Measurements from ENCODE around the gene SLC43A2. TPM values are rescaled to one million over a fixed set of nuclear protein-coding genes. Genes with fewer than 3 reads are reported as not detected.

SLC43A2 gene
- total RNA-seq, 1 experiment from 2014 or later = 12.6 TPM

- Histone ChIP-seq H3K27me3 (ENCODE audit: insufficient read depth, low read length) (no peaks in the 10 kb centered on the region), H3K36me3 (ENCODE audit: control insufficient read depth in 1 of 2, insufficient read depth in 2 of 2, low read length in 2 of 2) (peaks cover 32 to 38% of the 10 kb centered on the region in 2 experiments; a peak in 3 of 4 replicates), H3K79me2 (ENCODE audit: insufficient read depth, low read length) (peaks cover 20% of the 10 kb centered on the region), H3K4me2 (ENCODE audit: low read length) (no peak overlapping the region), H4K20me1 (ENCODE audit: insufficient read depth) (no peaks in the 10 kb centered on the region), H3K9me2 (ENCODE audit: insufficient read depth) (no peaks in the 10 kb centered on the region), H3K9me3 (ENCODE audit: control insufficient read depth in 1 of 2, insufficient read depth in 1 of 2, low read depth in 1 of 2, low read length in 2 of 2) (no peaks in the 10 kb centered on the region), H3K27ac (ENCODE audit: low read depth, low read length) (no peak overlapping the region), H2AFZ (ENCODE audit: low read depth, low read length, poor library complexity, severe bottlenecking) (no peak overlapping the region), H3K9ac (ENCODE audit: low read length) (no peak overlapping the region), H3K4me1 (ENCODE audit: control insufficient read depth in 1 of 2, insufficient read depth in 2 of 2, low read length in 2 of 2) (no peaks in the 10 kb centered on the region), H3K4me3 (replicated peaks in 1 of 2; ENCODE audit: low read depth in 1 of 2, low read length in 2 of 2) (no peak overlapping the region)
- DNase-seq (ENCODE audit: low read depth, low spot score) = no peak
- CTCF ChIA-PET = no interaction called here
- TF ChIP-seq POLR2A (IDR thresholded peaks at IDR 0.05; ENCODE audit: borderline replicate concordance, extremely low read depth, insufficient read depth, insufficient read length) = no peak
- no peak for TF ChIP-seq RAD21 (IDR thresholded peaks at IDR 0.05; ENCODE audit: low read depth)
- TF ChIP-seq ZFX (IDR thresholded peaks at IDR 0.05) = no peak
- TF ChIP-seq SP1 (IDR thresholded peaks at IDR 0.05; ENCODE audit: low read depth) = no peak
- no peak for TF ChIP-seq EZH2 (IDR thresholded peaks at IDR 0.05)
- TF ChIP-seq YY1 (IDR thresholded peaks at IDR 0.05; ENCODE audit: extremely low read depth, insufficient replicate concordance, low read depth, low read length) = no peak
- TF ChIP-seq CEBPB (IDR thresholded peaks at IDR 0.05; ENCODE audit: low read depth) = no peak
- no peak for TF ChIP-seq POLR2AphosphoS5 (IDR thresholded peaks at IDR 0.05; ENCODE audit: low read depth, low read length)
- TF ChIP-seq, protein P1, sequence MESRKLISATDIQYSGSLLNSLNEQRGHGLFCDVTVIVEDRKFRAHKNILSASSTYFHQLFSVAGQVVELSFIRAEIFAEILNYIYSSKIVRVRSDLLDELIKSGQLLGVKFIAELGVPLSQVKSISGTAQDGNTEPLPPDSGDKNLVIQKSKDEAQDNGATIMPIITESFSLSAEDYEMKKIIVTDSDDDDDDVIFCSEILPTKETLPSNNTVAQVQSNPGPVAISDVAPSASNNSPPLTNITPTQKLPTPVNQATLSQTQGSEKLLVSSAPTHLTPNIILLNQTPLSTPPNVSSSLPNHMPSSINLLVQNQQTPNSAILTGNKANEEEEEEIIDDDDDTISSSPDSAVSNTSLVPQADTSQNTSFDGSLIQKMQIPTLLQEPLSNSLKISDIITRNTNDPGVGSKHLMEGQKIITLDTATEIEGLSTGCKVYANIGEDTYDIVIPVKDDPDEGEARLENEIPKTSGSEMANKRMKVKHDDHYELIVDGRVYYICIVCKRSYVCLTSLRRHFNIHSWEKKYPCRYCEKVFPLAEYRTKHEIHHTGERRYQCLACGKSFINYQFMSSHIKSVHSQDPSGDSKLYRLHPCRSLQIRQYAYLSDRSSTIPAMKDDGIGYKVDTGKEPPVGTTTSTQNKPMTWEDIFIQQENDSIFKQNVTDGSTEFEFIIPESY (IDR thresholded peaks at IDR 0.05; ENCODE audit: extremely low read depth, insufficient replicate concordance, low read length) = no peak
- no peak for TF ChIP-seq SRF (IDR thresholded peaks at IDR 0.05; ENCODE audit: low read depth)
- intact Hi-C loops (cut with micrococcal nuclease) = no loop called here
- RAD21 ChIA-PET (ENCODE audit: low non-redundant PET in 1 of 2, low total read pairs in 2 of 2, uncharacterized antibody in 2 of 2, unreplicated experiment in 2 of 2) = no interaction called here
- POLR2A ChIA-PET = no interaction called here
- BruUV-seq (replicated peaks) = no TSS peak
- ATAC-seq = no peak
These were observed 80.6 kb downstream of the SLC43A2 start for GRCh38 chr17:1548032-1548431.
